Left cardiac atrium (tissue), 4 donors: ENCODE measurements around the gene CD1E. TPM values are rescaled to one million over a fixed set of nuclear protein-coding genes. Genes with fewer than 3 reads are reported as not detected.
"Not testable (repeated sequence)": the region's sequence is repeated elsewhere in the genome, so short reads cannot be mapped to it uniquely, and the experiment has no call there.

Source experiments
- ATAC-seq, 2 donors: fragments of 200-7000 bp; cut with Tn5 transposase; one replicate each; pipeline ENCODE4 v1.9.1; 2020; ENCODE audit warnings: mild to moderate bottlenecking in 2 of 2, moderate library complexity in 2 of 2
- DNase-seq: peaks from one replicate; pipeline ENCODE4 v3.0.0-alpha.2; 2020
- intact Hi-C, 2 donors: fragments of 100-400 bp; cut with DNase I; formaldehyde crosslinking; loops; one replicate each; pipeline versions ENCODE4 v1.14.1 to v1.15.1; 2022 to 2023
- total RNA-seq, 2 donors: library from RNA; stranded (reverse); fragmentation: NEBNext Ultra II Directional; extraction: Animal tissue kit (Norgen Biotek cat#: 25700); gene quantifications; one replicate each; pipeline ENCODE4 v1.2.1, GENCODE V29; 2021
- donor health status: DM: no; HTN: yes; CAD: no.
- donor health status: DM: no; HTN: yes; CAD: no; lungs with severe emphysema.
- donor health status: DM: yes; HTN: yes; CAD: no.
- donor health status: Dilated cardiomyopathy.

The CD1E gene
- total RNA-seq, 2 donors from 2014 or later, result not detected

DNA sequence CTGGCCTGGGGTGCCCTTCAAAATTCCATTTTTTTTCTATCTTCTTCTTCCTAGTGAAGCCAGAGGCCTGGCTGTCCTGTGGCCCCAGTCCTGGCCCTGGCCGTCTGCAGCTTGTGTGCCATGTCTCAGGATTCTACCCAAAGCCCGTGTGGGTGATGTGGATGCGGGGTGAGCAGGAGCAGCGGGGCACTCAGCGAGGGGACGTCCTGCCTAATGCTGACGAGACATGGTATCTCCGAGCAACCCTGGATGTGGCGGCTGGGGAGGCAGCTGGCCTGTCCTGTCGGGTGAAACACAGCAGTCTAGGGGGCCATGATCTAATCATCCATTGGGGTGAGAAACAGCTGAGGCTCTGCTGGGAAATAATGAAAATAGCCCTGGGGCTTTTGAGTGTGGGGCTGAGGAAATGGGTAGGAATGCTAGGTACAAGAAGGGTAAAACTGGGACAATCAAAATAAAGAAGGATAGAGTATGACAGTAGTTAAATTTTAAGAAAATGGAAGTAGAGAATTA lies 2.1 kb downstream of the CD1E start:
- DNase-seq, result no peak
- intact Hi-C loops, result no loop called here
- no peak for ATAC-seq

GRCh38 chr1:158356616-158357015 lies 2.9 kb downstream of the CD1E start:
- ATAC-seq (no peak), DNase-seq (no peak)
- intact Hi-C loops, result no loop called here

GRCh38 chr1:158357441-158357840 lies 3.7 kb downstream of the CD1E start:
- intact Hi-C loops, result no loop called here

DNA sequence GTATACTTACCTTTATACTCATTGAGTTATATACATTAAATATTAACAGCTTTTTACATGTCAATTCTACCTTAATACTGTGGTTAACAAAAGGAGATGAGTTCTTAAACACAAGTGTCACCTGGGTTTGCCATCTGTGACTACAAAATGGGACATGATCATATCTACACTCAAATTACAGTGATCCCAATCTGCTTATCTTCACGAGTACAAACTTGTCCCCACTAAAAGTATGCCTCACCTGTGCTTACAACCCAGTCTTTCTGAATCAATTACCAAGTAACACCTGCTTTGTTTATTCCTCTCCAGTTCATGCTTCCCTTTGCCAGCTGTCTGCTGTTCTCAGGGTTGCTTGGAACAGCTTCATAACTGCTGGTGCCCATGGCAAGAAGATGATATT lies 8.8 kb downstream of the CD1E start:
- ATAC-seq (no peak), DNase-seq (no peak)
- intact Hi-C loops, result no loop called here

More at GRCh38 chr1:158357441-158357840, 3.7 kb downstream of the CD1E start:
- no peak for ATAC-seq
- DNase-seq, result no peak

- no peak for ATAC-seq
- DNase-seq, result no peak
- intact Hi-C loops, result no loop called here
Measured at GRCh38 chr1:158362941-158363340, 9.2 kb downstream of the CD1E start.

DNA sequence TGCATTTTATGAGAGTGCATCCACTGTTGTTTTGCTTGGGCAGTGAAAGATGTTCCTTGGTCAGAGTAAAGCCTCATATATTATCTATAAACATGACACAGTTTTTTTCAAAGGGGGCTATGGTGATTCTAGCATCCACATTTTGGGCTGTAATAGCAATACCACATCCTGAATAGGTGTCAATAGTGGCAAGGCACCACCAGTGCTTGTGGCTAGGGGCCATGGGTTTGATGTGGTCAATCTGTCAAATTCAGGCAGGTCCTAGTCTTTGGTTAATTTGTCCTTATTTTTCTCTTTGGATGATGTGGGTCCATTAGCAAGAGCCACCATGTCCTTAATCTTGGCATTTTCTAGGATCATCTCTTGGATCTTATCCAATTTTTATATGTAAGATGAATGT lies 13.1 kb downstream of the CD1E start:
- DNase-seq (no peak), ATAC-seq (no peak)
- intact Hi-C loops, result no loop called here

DNA sequence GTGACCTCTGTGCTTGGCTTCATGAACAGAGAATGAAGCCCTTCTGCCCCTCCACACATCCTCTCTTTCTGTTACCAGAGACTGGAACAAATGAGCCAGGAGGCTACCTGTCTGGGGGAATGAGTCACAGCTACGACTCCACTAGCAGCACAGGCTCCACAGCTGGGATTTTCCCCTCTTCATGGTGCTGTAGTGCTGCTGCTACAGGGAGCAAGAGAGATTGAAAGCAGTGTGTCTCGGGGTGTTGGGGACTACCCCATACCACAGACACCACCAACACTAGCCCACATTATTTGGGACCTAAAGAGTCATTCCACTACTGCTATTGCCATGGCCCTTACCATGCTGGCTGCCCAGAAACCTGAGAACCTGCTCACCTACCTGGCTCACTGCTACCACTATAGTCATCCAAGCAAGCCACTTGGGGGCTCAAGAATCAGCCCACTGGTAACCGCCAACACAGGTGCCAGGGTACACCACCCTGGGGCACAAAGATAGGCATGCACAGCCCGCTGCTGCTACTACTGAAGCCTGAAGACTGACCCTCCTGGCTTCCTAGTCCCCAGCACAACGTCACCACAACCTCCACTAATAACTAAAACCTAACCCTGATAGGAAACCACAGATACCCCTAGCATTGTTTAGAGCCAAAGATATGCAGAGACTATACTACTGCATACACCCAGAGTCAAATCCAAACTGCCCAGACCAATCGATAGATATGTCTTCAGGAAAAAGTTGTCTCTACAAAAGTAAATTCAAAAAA lies 17.7 kb downstream of the CD1E start:
- DNase-seq, result no peak
- ATAC-seq, result no peak
- intact Hi-C loops, result no loop called here

DNA sequence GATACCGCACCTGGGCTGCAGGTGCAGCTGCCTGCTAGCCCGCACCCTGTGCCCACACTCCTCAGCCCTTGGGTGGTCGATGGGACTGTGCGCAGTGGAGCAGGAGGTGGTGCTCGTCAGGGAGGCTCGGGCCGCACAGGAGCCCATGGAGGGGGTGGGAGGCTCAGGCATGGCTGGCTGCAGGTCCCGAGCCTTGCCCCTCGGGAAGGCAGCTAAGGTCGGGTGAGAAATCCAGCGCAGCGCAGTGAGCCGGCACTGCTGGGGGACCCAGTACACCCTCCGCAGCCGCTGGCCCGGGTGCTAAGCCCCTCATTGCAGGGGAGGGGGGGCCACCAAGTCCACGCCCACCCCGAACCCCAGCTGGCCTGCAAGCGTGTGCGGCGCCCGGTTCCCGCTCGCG lies 20.4 kb downstream of the CD1E start:
- intact Hi-C loops, DNase-seq, ATAC-seq: not testable (repeated sequence)

DNA sequence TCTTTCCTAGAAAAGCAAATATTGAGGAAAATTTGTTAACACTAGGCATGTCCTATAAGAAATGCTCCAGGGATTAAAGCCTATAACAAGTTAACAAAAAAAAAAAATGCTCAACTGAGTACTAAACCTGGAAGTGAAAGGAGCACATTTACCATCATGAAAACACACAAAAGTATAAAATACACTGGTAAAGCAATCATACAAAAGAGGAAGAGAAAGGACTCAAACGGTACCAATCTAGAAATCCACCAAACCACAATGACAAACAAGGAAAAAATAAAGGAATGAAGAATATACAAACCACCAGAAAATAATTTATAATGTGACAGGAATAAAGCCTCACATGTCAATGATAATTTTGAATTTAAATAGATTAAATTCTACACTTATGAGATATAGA lies 21.2 kb downstream of the CD1E start:
- intact Hi-C loops, result no loop called here
- ATAC-seq, result no peak
- DNase-seq, result no peak

- intact Hi-C loops, result no loop called here
- no peak for ATAC-seq
- DNase-seq, result no peak
Measured at GRCh38 chr1:158390331-158390730, 36.6 kb downstream of the CD1E start.

GRCh38 chr1:158391099-158391498 lies 37.4 kb downstream of the CD1E start:
- no peak for ATAC-seq
- intact Hi-C loops, result no loop called here
- DNase-seq, result no peak

DNA sequence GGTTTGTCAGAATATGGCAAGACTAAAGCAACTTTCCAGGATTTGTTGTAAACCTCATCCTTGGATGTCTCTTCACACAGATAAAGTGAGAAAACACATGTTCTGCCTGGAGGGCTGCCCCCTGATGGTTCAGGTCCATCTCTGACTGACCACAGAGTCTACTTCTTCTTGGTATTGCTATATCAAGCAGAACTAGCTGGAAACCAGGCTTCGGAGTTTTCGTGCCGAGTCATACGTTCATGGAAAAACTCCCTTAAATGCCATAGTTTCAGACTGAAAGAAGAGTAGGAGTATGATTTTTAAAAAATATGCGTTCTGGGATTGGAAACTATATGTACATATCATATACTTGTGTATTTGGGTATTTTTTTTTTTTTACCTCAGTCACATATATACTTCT lies 39.8 kb downstream of the CD1E start:
- DNase-seq (no peak), ATAC-seq (no peak)
- intact Hi-C loops, result no loop called here

DNA sequence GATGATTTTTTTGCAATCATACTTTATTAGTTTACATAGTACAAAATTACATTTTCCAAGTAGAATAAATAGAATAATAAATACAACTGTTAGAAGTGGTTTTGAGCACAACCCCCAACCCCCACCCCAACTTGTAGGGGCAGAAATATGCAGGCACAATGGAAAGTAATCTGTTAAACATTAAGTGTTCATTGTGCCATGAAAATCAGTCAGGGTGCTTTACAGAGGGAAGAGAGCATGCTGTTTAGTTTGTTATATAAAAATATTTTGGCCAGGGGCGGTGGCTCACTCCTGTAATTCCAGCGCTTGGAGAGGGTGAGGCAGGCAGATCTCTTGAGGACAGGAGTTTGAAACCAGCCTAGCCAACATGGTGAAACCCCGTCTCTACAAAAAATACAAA lies 43.0 kb downstream of the CD1E start:
- no peak for ATAC-seq
- intact Hi-C loops, result no loop called here
- no peak for DNase-seq

- DNase-seq (no peak), ATAC-seq (no peak)
- intact Hi-C loops, result no loop called here
Measured at GRCh38 chr1:158398818-158399514, 45.3 kb downstream of the CD1E start, which contains the start of gene OR10T2. OR10T2 (minus strand) TSS chr1:158399466; CDS start chr1:158399466, 0 bp downstream.

GRCh38 chr1:158400871-158401270 lies 47.2 kb downstream of the CD1E start:
- intact Hi-C loops, result no loop called here

GRCh38 chr1:158407092-158407491 lies 53.4 kb downstream of the CD1E start:
- intact Hi-C loops, result no loop called here
- no peak for DNase-seq
- no peak for ATAC-seq

More at GRCh38 chr1:158400871-158401270, 47.2 kb downstream of the CD1E start:
- ATAC-seq (no peak), DNase-seq (no peak)

Other genes with a start within 250 kb of the CD1E start
- gene CD1D, start 173.0 kb upstream of the CD1E start, total RNA-seq, result under 1 TPM; 0.74 to 0.76 TPM
- not detected for gene CD1A, start 99.5 kb upstream of the CD1E start, total RNA-seq
- gene CD1C, start 64.0 kb upstream of the CD1E start, total RNA-seq, result under 1 TPM in 1 of 2 donors, not detected in 1; 0.50 TPM
- not detected for gene CD1B, start 22.4 kb upstream of the CD1E start, total RNA-seq
- gene OR10T2, start 45.6 kb downstream of the CD1E start, total RNA-seq, result not detected
- gene OR10K2, start 72.3 kb downstream of the CD1E start, total RNA-seq, result not detected
- not detected for gene OR10K1, start 107.9 kb downstream of the CD1E start, total RNA-seq
- not detected for gene OR10R2, start 118.3 kb downstream of the CD1E start, total RNA-seq
- not detected for gene OR6Y1, start 200.5 kb downstream of the CD1E start, total RNA-seq
- gene OR6P1, start 216.7 kb downstream of the CD1E start, total RNA-seq, result not detected
- not detected for gene OR10X1, start 226.0 kb downstream of the CD1E start, total RNA-seq